Endometrial microvascular endothelial cells (primary cell): Measurements from ENCODE around the gene PCYT1B. TPM values are rescaled to one million over a fixed set of nuclear protein-coding genes. Genes with fewer than 3 reads are reported as not detected.
"Not testable (repeated sequence)": the region's sequence is repeated elsewhere in the genome, so short reads cannot be mapped to it uniquely, and the experiment has no call there.

ENCODE experiments used
- in situ Hi-C: cut with HindIII; loops from 2 replicates; pipeline ENCODE4 v1.10.0; 2017; ENCODE audit warnings: low sequenced_read_pairs, low pct_unique_long_range_greater_than_20kb; ENCODE audit errors: inconsistent ontology term
- total RNA-seq: library from RNA; depleted of rRNA; stranded (reverse); fragments of >200 nt; gene quantifications from one replicate; pipeline ENCODE4 v1.2.3, GENCODE V29; 2015; ENCODE audit errors: inconsistent ontology term

PCYT1B gene
- total RNA-seq, result not detected

GRCh38 chrX:24647257-24648058 is at the start of gene PCYT1B:
Gene PCYT1B, minus strand, starts transcription at chrX:24647347. Its CDS starts 242 bp downstream, at chrX:24647105.
- in situ Hi-C loops, result no loop called here

- in situ Hi-C loops, result no loop called here
Measured at GRCh38 chrX:24696294-24696693, 49.1 kb upstream of the PCYT1B start.

GRCh38 chrX:24694825-24695224 is 47.7 kb upstream of the PCYT1B start:
- in situ Hi-C loops, result no loop called here

- in situ Hi-C loops, result no loop called here
Measured at GRCh38 chrX:24693453-24694202, 46.5 kb upstream of the PCYT1B start, which contains the start of gene POLA1. Gene POLA1, plus strand, starts transcription at chrX:24693918. Its CDS starts 44 bp downstream, at chrX:24693962.

- in situ Hi-C loops, result no loop called here
Measured at GRCh38 chrX:24692305-24692704, 45.2 kb upstream of the PCYT1B start.

- in situ Hi-C loops, result no loop called here
Measured at GRCh38 chrX:24684048-24684447, 36.9 kb upstream of the PCYT1B start.

GRCh38 chrX:24682739-24683432 is 35.7 kb upstream of the PCYT1B start:
- in situ Hi-C loops, result no loop called here

GRCh38 chrX:24676403-24677024 is 29.4 kb upstream of the PCYT1B start:
- in situ Hi-C loops, result no loop called here

- in situ Hi-C loops, result no loop called here
Measured at GRCh38 chrX:24673424-24673823, 26.3 kb upstream of the PCYT1B start.

GRCh38 chrX:24672701-24673190 is 25.6 kb upstream of the PCYT1B start:
- in situ Hi-C loops, result no loop called here

GRCh38 chrX:24668111-24668510 is 21.0 kb upstream of the PCYT1B start:
- in situ Hi-C loops, result no loop called here

- in situ Hi-C loops, result no loop called here
Measured at GRCh38 chrX:24662352-24662751, 15.2 kb upstream of the PCYT1B start.

- in situ Hi-C loops, result no loop called here
Measured at GRCh38 chrX:24661292-24661691, 14.1 kb upstream of the PCYT1B start.

GRCh38 chrX:24659646-24660045 is 12.5 kb upstream of the PCYT1B start:
- in situ Hi-C loops, result no loop called here

GRCh38 chrX:24659106-24659505 is 12.0 kb upstream of the PCYT1B start:
- in situ Hi-C loops, result no loop called here

GRCh38 chrX:24658421-24658820 is 11.3 kb upstream of the PCYT1B start:
- in situ Hi-C loops, result no loop called here

GRCh38 chrX:24657671-24658386 is 10.7 kb upstream of the PCYT1B start:
- in situ Hi-C loops, result no loop called here

GRCh38 chrX:24655679-24656078 is 8.5 kb upstream of the PCYT1B start:
- in situ Hi-C loops, result not testable (repeated sequence)
